Neuron (in vitro differentiated cells): ENCODE data around the gene TTLL11.

Source experiments
- H2AFZ ChIP-seq: one replicate; pipeline ENCODE4 v1.6.1; 2013; ENCODE audit warnings: low read depth, mild to moderate bottlenecking, inconsistent platforms, low read length, moderate library complexity
- H3K27me3 ChIP-seq: one replicate; pipeline ENCODE4 v1.6.1; 2013; ENCODE audit warnings: low read length; ENCODE audit not compliant: insufficient read depth
- H3K36me3 ChIP-seq: one replicate; pipeline ENCODE4 v1.6.1; 2013; ENCODE audit warnings: low read length; ENCODE audit not compliant: insufficient read depth
- H3K4me1 ChIP-seq: one replicate; pipeline ENCODE4 v1.6.1; 2013; ENCODE audit warnings: low read length; ENCODE audit not compliant: insufficient read depth
- H3K4me3 ChIP-seq: 2 replicates; pipeline ENCODE4 v1.5.1; 2013; ENCODE audit warnings: mild to moderate bottlenecking, low read length, moderate library complexity
- H3K9me3 ChIP-seq: one replicate; pipeline ENCODE4 v1.6.1; 2013; ENCODE audit warnings: low read length

TTLL11 gene

GRCh38 chr9:121817476-121817875, 275.6 kb downstream of the TTLL11 start:
- Histone ChIP-seq H3K9me3 (no peaks in the 10 kb centered on the region), H3K27me3 (no peaks in the 10 kb centered on the region), H2AFZ (no peak overlapping the region), H3K4me1 (peaks cover 65% of the 10 kb centered on the region), H3K36me3 (no peaks in the 10 kb centered on the region), H3K4me3 (no peak overlapping the region)

- no peak overlapping the region for H2AFZ ChIP-seq
- H3K9me3 ChIP-seq: no peaks in the 10 kb centered on the region
- no peaks in the 10 kb centered on the region for H3K27me3 ChIP-seq
- H3K4me1 ChIP-seq: peaks cover 67% of the 10 kb centered on the region
- no peak overlapping the region for H3K4me3 ChIP-seq
- H3K36me3 ChIP-seq: no peaks in the 10 kb centered on the region
These were observed 276.2 kb downstream of the TTLL11 start for GRCh38 chr9:121816845-121817450.

GRCh38 chr9:121816449-121816817, 276.7 kb downstream of the TTLL11 start:
- Histone ChIP-seq H3K36me3 (no peaks in the 10 kb centered on the region), H2AFZ (no peak overlapping the region), H3K4me3 (no peak overlapping the region), H3K4me1 (peaks cover 67% of the 10 kb centered on the region), H3K27me3 (no peaks in the 10 kb centered on the region), H3K9me3 (no peaks in the 10 kb centered on the region)

GRCh38 chr9:121815546-121816448, 277.3 kb downstream of the TTLL11 start:
- Histone ChIP-seq H2AFZ (no peak overlapping the region), H3K9me3 (no peaks in the 10 kb centered on the region), H3K4me1 (peaks cover 64% of the 10 kb centered on the region), H3K27me3 (no peaks in the 10 kb centered on the region), H3K36me3 (no peaks in the 10 kb centered on the region), H3K4me3 (no peak overlapping the region)

- H2AFZ ChIP-seq: no peak overlapping the region
- H3K27me3 ChIP-seq: no peaks in the 10 kb centered on the region
- no peaks in the 10 kb centered on the region for H3K36me3 ChIP-seq
- H3K9me3 ChIP-seq: no peaks in the 10 kb centered on the region
- peaks cover 57% of the 10 kb centered on the region for H3K4me1 ChIP-seq
- no peak overlapping the region for H3K4me3 ChIP-seq
These were observed 278.0 kb downstream of the TTLL11 start for GRCh38 chr9:121815084-121815483.

GRCh38 chr9:121814594-121814993, 278.5 kb downstream of the TTLL11 start:
- H2AFZ ChIP-seq: no peak overlapping the region
- H3K27me3 ChIP-seq: peaks cover 2% of the 10 kb centered on the region
- H3K4me3 ChIP-seq: no peak overlapping the region
- H3K36me3 ChIP-seq: no peaks in the 10 kb centered on the region
- no peaks in the 10 kb centered on the region for H3K9me3 ChIP-seq
- H3K4me1 ChIP-seq: peaks cover 54% of the 10 kb centered on the region

GRCh38 chr9:121813519-121814210, 279.4 kb downstream of the TTLL11 start:
- Histone ChIP-seq H3K9me3 (no peaks in the 10 kb centered on the region), H3K4me3 (no peak overlapping the region), H3K27me3 (peaks cover 6% of the 10 kb centered on the region), H3K4me1 (peaks cover 45% of the 10 kb centered on the region), H3K36me3 (no peaks in the 10 kb centered on the region), H2AFZ (no peak overlapping the region)

GRCh38 chr9:121812159-121812735, 280.9 kb downstream of the TTLL11 start:
- no peaks in the 10 kb centered on the region for H3K36me3 ChIP-seq
- no peak overlapping the region for H2AFZ ChIP-seq
- no peaks in the 10 kb centered on the region for H3K9me3 ChIP-seq
- H3K27me3 ChIP-seq: peaks cover 6% of the 10 kb centered on the region
- H3K4me1 ChIP-seq: peaks cover 37% of the 10 kb centered on the region
- H3K4me3 ChIP-seq: no peak overlapping the region

GRCh38 chr9:121811751-121812150, 281.4 kb downstream of the TTLL11 start:
- Histone ChIP-seq H3K4me1 (peaks cover 33% of the 10 kb centered on the region), H3K9me3 (no peaks in the 10 kb centered on the region), H2AFZ (no peak overlapping the region), H3K36me3 (no peaks in the 10 kb centered on the region), H3K4me3 (no peak overlapping the region), H3K27me3 (peaks cover 6% of the 10 kb centered on the region)

GRCh38 chr9:121811140-121811539, 282.0 kb downstream of the TTLL11 start:
- Histone ChIP-seq H3K4me3 (no peak overlapping the region), H3K36me3 (no peaks in the 10 kb centered on the region), H3K9me3 (no peaks in the 10 kb centered on the region), H2AFZ (no peak overlapping the region), H3K4me1 (peaks cover 27% of the 10 kb centered on the region), H3K27me3 (peaks cover 6% of the 10 kb centered on the region)

GRCh38 chr9:121810489-121810888, 282.6 kb downstream of the TTLL11 start:
- no peaks in the 10 kb centered on the region for H3K9me3 ChIP-seq
- H3K4me3 ChIP-seq: no peak overlapping the region
- H3K27me3 ChIP-seq: peaks cover 6% of the 10 kb centered on the region
- peaks cover 21% of the 10 kb centered on the region for H3K4me1 ChIP-seq
- H2AFZ ChIP-seq: no peak overlapping the region
- no peaks in the 10 kb centered on the region for H3K36me3 ChIP-seq

- Histone ChIP-seq H3K4me3 (no peak overlapping the region), H3K36me3 (no peaks in the 10 kb centered on the region), H2AFZ (no peak overlapping the region), H3K4me1 (peaks cover 11% of the 10 kb centered on the region), H3K27me3 (peaks cover 6% of the 10 kb centered on the region), H3K9me3 (no peaks in the 10 kb centered on the region)
These were observed 283.6 kb downstream of the TTLL11 start for GRCh38 chr9:121809356-121810050.
